Measurements from ENCODE around the gene ZNF554. TPM values are rescaled to one million over a fixed set of nuclear protein-coding genes. Genes with fewer than 3 reads are reported as not detected.

ZNF554 gene
- polyA plus RNA-seq, 1 of the 3 experiments (the other 2 are of a cell fraction), result 1.7 TPM

GRCh38 chr19:2780284-2780683 lies 39.4 kb upstream of the ZNF554 start:
- Histone ChIP-seq H3K27me3 (ENCODE audit: insufficient read depth) (no peaks in the 10 kb centered on the region), H3K4me2 (no peak overlapping the region), H3K9ac (no peak overlapping the region), H2AFZ (ENCODE audit: low read depth) (no peak overlapping the region), H4K20me1 (ENCODE audit: insufficient read depth) (peaks cover 65% of the 10 kb centered on the region), H3K79me2 (ENCODE audit: insufficient read depth) (peaks cover 78% of the 10 kb centered on the region), H3K9me2 (no peaks in the 10 kb centered on the region), H3K36me3 (replicated peaks in 1 of 2; ENCODE audit: control insufficient read depth in 1 of 2, insufficient read depth in 2 of 2, low read length in 1 of 2) (peaks cover 0 to 2% of the 10 kb centered on the region in 2 experiments), H3F3A (replicated peaks; ENCODE audit: insufficient read depth) (peaks cover 12% of the 10 kb centered on the region), H3K9me3 (no peaks in the 10 kb centered on the region), H3K4me1 (ENCODE audit: control insufficient read depth in 1 of 2, insufficient read depth in 2 of 2, low read depth in 1 of 2, low read length in 1 of 2) (peaks cover 4 to 19% of the 10 kb centered on the region in 2 experiments; a peak in 2 of 4 replicates), H3K4me3 (ENCODE audit: low read depth in 2 of 2, low read length in 1 of 2) (no peak overlapping the region), H3K27ac (ENCODE audit: low read depth in 2 of 2, low read length in 1 of 2) (no peak overlapping the region)
- 97% methylated on average over 7 of the region's 7 CpGs for WGBS (ENCODE audit: low lambda C conversion rate)
- TF ChIP-seq EP300 (IDR thresholded peaks at IDR 0.05; ENCODE audit: borderline replicate concordance in 1 of 2, low read depth in 1 of 2, low read length in 1 of 2) (no peak), ELF1 (IDR thresholded peaks at IDR 0.05) (no peak), SIN3A (IDR thresholded peaks at IDR 0.05; ENCODE audit: borderline replicate concordance, low read depth, low read length) (no peak), RXRA (IDR thresholded peaks at IDR 0.05; ENCODE audit: borderline replicate concordance, low read depth) (no peak), ZBTB33 (IDR thresholded peaks at IDR 0.05; ENCODE audit: borderline replicate concordance, low read depth) (no peak), SMC3 (IDR thresholded peaks at IDR 0.05; ENCODE audit: low read depth, low read length) (no peak)
- POLR2A ChIA-PET, result no interaction called here
- no peak for DNase-seq
- CTCF ChIA-PET, result interaction anchor here (4.2 kb wide), 1 partner anchor 31 kb away, joined by 19 read pairs; no protein-coding TSS in a partner anchor

- Histone ChIP-seq H3K9ac (peak overlapping the region; percentile 96), H3K27ac (ENCODE audit: low read depth in 2 of 2, low read length in 1 of 2) (peak overlapping the region; percentile 69 to 75; a peak in 3 of 4 replicates), H3K27me3 (ENCODE audit: insufficient read depth) (no peaks in the 10 kb centered on the region), H3K79me2 (ENCODE audit: insufficient read depth) (peaks cover 77% of the 10 kb centered on the region), H3K4me2 (peak overlapping the region; percentile 98), H2AFZ (ENCODE audit: low read depth) (peak overlapping the region; percentile 87; the same call in 1 of the 2 replicates), H3K36me3 (replicated peaks in 1 of 2; ENCODE audit: control insufficient read depth in 1 of 2, insufficient read depth in 2 of 2, low read length in 1 of 2) (peaks cover 0 to 2% of the 10 kb centered on the region in 2 experiments), H3K4me3 (ENCODE audit: low read depth in 2 of 2, low read length in 1 of 2) (peak overlapping the region; percentile 93 to 99), H3K4me1 (ENCODE audit: control insufficient read depth in 1 of 2, insufficient read depth in 2 of 2, low read depth in 1 of 2, low read length in 1 of 2) (peaks cover 4 to 25% of the 10 kb centered on the region in 2 experiments; a peak in 2 of 4 replicates), H3K9me2 (no peaks in the 10 kb centered on the region), H3F3A (replicated peaks; ENCODE audit: insufficient read depth) (peaks cover 12% of the 10 kb centered on the region), H3K9me3 (no peaks in the 10 kb centered on the region), H4K20me1 (ENCODE audit: insufficient read depth) (peaks cover 45% of the 10 kb centered on the region)
- ChIA-PET CTCF (interaction anchor here (1.4 to 4.2 kb wide), 3 partner anchors 33 to 134 kb away, joined by 5 to 19 read pairs (median 12); no protein-coding TSS in a partner anchor), POLR2A (interaction anchor here (0.8 to 1.1 kb wide), 3 partner anchors 17 to 356 kb away, joined by 3 read pairs; no protein-coding TSS in a partner anchor)
- TF ChIP-seq MEF2A (IDR thresholded peaks at IDR 0.05; ENCODE audit: borderline replicate concordance, low read depth) (no peak), IRF3 (IDR thresholded peaks at IDR 0.05; ENCODE audit: low read depth, low read length) (no peak)
- 0% methylated on average over 9 of the region's 24 CpGs for WGBS (ENCODE audit: low lambda C conversion rate)
- no peak for DNase-seq
Observed at GRCh38 chr19:2782329-2782935, 37.2 kb upstream of the ZNF554 start.
